DMS53 treated with DMSO at 0.1 percent for 48 hours (cell line): ENCODE measurements around the gene CYP2C18.
"Not testable (repeated sequence)": the region's sequence is repeated elsewhere in the genome, so short reads cannot be mapped to it uniquely, and the experiment has no call there.

Experiments used
- DNase-seq: peaks from one replicate; lab custom pipeline; 2025; ENCODE audit not compliant: unreplicated experiment; lab: John Stamatoyannopoulos, UW

CYP2C18 gene

DNA sequence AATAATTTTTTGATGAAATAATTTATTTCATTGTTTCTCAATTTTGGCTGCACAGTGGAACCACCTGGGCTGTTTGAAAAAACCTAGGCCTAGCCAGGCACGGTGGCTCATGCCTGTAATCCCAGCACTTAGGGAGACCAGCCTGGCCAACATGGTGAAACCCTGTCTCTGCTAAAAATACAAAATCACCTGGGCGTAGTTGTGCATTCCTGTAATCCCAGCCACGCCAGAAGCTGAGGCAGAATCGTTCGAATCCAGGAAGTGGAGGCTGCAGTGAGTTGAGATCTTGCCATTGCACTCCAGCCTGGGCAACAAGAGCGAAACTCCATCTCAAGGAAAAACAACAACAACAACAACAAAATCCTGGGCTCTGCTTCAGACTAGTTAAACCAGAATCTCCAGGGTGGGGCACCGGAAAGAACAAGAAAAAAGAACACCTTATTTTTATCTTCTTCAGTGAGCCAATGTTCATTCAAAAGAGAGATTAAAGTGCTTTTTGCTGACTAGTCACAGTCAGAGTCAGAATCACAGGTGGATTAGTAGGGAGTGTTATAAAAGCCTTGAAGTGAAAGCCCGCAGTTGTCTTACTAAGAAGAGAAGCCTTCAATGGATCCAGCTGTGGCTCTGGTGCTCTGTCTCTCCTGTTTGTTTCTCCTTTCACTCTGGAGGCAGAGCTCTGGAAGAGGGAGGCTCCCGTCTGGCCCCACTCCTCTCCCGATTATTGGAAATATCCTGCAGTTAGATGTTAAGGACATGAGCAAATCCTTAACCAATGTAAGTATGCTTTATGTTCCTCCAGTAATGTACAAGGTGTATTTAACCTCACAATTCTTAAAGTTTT is at the start of gene CYP2C18:
TSS of gene CYP2C18 (plus strand) at position 516 of the 841 bp plus-strand sequence. CDS start at position 607, 91 bp downstream.
- no peak for DNase-seq

DNA sequence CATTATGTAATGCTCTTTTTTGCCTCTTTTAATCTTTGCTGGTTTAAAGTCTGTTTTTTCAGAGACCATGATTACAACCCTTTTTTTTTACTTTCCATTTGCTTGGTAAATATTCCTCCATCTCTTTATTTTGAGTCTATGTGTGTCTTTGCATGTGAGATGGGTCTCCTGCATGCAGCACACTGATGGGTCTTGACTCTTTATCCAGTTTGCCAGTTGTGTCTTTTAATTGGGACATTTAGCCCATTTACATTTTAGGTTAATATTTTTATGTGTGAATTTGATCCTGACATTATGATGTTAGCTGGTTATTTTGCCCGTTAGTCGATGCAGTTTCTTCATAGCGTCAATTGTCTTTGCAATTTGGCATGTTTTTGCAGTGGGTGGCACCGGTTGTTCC is 45.4 kb upstream of the CYP2C18 start:
- not testable (repeated sequence) for DNase-seq

DNA sequence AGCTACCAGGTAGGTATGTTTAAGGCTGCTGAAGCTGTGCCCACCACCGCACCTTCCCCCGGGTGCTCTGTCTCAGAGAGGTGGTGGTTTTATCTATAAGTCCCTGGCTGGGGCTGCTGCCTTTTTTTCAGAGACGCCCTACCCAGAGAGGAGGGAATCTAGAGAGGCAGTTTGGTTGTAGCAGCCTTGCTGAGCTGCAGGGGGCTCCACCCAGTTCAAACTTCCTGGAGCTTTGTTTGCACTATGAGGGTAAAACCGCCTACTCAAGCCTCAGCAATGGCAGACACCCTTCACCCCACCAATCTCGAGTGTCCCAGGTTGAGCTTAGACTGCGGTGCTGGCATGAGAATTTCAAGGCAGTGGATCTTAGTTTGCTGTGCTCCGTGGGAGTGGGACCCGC is 43.6 kb upstream of the CYP2C18 start:
- DNase-seq = no peak

GRCh38 chr10:94640562-94640961 is 43.0 kb upstream of the CYP2C18 start:
- DNase-seq = no peak

DNA sequence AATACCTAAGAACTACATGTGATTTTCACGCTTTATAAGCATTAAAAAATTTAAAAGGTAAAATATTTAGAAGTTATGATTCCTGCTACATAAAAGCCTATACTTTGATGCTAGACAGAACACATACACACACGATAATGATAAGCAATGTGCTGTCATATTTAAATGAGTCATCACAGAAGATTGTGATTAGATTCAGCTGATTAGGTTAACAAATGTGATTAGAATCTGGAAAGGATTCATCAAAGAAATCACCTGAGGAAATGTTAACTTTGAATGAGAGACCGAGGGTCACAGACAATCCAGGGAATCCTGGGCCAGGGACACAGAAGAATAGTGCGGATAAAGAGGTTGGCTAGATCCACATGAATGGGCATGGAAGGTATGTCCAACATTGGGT is 42.0 kb upstream of the CYP2C18 start:
- no peak for DNase-seq

DNA sequence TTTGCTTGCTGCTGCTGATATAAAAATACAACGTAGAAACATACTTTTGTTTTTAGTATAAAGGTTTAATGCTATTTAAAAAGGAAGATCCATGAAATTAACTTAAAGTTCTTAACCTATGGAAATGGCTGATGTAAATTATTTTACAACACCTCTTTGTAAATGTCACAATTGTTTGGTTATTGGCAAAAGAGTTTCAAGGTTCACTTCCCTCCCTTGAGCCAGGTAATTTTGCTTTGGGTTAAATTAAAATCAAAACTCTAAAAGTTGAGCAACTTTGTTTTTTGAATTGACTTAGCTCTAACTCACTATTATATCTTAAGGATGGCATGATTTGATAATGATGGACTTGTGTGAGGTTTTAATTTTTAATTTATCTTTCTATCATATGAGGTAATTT is 39.2 kb upstream of the CYP2C18 start:
- DNase-seq = no peak

- DNase-seq = no peak
Observed at GRCh38 chr10:94645285-94645684, 38.2 kb upstream of the CYP2C18 start.

- not testable (repeated sequence) for DNase-seq
Observed at GRCh38 chr10:94655201-94655600, 28.3 kb upstream of the CYP2C18 start.

DNA sequence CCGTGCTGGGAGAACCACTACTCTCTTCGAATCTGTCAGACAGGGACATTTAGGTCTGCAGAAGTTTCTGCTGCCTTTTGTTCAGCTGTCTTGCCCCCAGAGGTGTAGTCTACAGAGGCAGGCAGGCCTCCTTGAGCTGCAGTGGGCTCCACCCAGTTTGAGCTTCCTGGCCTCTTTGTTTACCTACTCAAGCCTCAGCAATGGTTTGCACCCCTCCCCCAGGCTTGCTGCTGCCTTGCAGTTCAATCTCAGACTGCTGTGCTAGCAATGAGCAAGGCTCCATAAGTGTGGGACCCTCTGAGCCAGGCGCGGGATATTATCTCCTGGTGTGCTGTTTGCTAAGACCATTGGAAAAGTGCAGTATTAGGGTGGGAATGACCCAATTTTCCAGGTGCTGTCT is 20.5 kb upstream of the CYP2C18 start:
- not testable (repeated sequence) for DNase-seq

DNA sequence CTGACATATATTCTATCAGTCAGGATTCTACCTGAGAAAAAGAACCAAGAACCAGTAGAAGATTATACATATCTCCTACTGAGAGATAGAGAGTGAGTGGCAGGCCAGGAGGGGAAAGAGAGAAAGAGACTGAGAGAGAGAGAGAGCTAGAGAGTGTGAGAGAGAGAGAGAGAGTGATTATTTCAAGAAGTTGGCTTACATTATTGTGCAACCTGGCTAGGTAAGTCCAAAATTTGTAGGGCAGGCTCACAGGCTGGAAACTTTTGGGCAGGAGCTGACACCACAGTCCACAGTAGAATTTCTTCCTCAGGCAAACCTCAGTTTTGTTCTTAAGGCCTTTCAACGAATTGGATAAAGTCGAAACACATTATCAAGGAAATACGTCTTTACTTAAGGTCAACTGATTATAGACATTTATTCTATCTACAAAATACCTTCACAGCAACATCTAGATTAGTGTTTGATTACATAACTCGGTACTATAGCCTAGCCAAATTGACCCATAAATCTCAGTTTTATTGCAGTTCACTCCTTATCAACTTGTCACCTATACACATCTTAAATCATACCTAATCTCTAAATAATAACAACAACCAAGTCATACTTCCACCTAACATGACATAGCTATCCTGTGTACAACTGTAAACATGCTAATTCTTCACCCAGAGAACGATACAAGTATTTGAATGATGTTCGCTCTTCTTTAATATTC is 17.0 kb upstream of the CYP2C18 start:
- DNase-seq = no peak

GRCh38 chr10:94673614-94674321 is 9.8 kb upstream of the CYP2C18 start:
- DNase-seq = no peak

- DNase-seq = no peak
Observed at GRCh38 chr10:94676496-94676895, 7.0 kb upstream of the CYP2C18 start.

GRCh38 chr10:94677691-94678090 is 5.8 kb upstream of the CYP2C18 start:
- DNase-seq = no peak

- DNase-seq = no peak
Observed at GRCh38 chr10:94678475-94678874, 5.1 kb upstream of the CYP2C18 start.

DNA sequence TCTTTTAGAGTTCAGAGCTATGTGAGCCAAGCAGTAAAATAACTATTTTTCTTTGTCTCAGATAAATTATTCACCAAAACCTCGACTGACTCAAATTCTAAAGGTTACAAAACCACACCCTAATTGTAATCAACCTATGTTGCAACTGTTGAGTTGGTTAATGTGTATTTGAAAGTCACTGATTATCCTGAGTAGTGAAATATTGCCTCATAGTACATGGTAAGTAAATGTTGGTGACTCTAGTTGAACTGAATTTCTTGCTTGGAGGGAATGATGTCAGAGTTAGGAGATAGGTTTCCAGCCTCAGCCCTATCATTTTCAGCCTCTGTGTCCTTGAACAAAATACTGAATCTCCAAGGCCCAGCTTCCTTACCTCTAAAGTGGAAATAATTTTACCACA is 3.0 kb upstream of the CYP2C18 start:
- DNase-seq = no peak

DNA sequence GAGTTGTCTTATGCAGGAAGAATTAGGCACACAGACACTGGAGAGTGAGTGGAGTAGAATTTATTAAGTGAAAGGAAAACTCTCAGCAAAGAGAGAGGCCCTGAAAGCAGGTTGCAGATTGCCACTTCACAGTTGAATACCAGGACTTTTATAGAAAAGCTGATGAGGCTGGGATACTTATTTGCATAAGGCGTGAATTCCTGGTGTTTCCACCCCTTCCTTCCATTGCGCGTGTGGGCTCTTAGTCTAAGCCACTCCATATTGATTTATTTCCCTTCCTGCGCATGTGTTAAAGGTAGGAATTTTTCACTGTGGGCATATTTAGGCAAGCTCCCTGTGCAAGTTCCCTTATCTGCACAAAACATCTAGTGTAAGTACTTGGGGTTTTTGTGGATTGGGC is 893 bp upstream of the CYP2C18 start:
- not testable (repeated sequence) for DNase-seq

GRCh38 chr10:94687625-94688248 is 4.2 kb downstream of the CYP2C18 start:
- DNase-seq = no peak

- no peak for DNase-seq
Observed at GRCh38 chr10:94706089-94706488, 22.6 kb downstream of the CYP2C18 start.

GRCh38 chr10:94710578-94710977 is 27.0 kb downstream of the CYP2C18 start:
- no peak for DNase-seq

DNA sequence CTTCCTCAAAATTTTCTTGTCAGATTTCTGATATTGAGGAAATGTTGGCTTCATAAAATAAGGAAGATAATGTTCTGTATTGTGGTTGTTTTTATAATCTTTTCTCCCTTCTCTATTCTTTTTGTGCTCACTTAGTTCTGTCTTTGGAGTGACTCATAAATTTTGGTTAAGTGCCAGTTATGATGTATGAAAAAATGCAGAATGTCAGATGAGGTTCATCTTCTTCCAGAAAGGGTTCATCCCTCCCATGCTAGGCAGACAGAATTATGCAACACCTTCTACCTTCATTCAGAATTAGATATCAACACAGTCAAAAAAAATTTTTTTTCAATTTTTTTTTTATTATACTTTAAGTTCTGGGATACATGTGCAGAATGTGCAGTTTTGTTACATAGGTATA is 42.3 kb downstream of the CYP2C18 start:
- no peak for DNase-seq

DNA sequence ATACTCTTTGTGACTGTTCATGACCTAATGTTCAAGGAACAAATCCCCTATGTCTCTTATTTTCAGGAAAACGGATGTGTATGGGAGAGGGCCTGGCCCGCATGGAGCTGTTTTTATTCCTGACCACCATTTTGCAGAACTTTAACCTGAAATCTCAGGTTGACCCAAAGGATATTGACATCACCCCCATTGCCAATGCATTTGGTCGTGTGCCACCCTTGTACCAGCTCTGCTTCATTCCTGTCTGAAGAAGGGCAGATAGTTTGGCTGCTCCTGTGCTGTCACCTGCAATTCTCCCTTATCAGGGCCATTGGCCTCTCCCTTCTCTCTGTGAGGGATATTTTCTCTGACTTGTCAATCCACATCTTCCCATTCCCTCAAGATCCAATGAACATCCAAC is 51.7 kb downstream of the CYP2C18 start:
- DNase-seq = no peak
